PC-9 (cell line): Measurements from ENCODE around the gene HMGN2.

Experiments used
- CTCF ChIP-seq: fragments of 200-600 bp; sonication (generic); conservative IDR thresholded peaks from 2 replicates; pipeline ENCODE4 v1.6.1; 2017; ENCODE audit warnings: mixed run types, antibody characterized with exemption, mild to moderate bottlenecking, moderate library complexity
- EZH2 ChIP-seq: fragments of 200-600 bp; sonication (generic); IDR thresholded peaks from 2 replicates; pipeline ENCODE4 v1.8.0; 2017; ENCODE audit warnings: antibody characterized with exemption, low read depth

- TF ChIP-seq CTCF (no peak), EZH2 (no peak)
Measured at GRCh38 chr1:26520339-26520738, 48.1 kb downstream of the HMGN2 start.
